Colonic mucosa (tissue), 4 donors: ENCODE measurements around the gene CBX6. TPM values are rescaled to one million over a fixed set of nuclear protein-coding genes. Genes with fewer than 3 reads are reported as not detected.
A peak's percentile ranks its signal among the peaks of the same experiment; 100 is the strongest.

Source experiments
- DNase-seq: peaks from one replicate; pipeline ENCODE4 v3.0.0-alpha.2; 2020
- H3K27ac ChIP-seq: fragments of 200-600 bp; one replicate; pipeline ENCODE4 v1.8.0; 2021
- H3K27me3 ChIP-seq: fragments of 200-600 bp; one replicate; pipeline ENCODE4 v1.8.0; 2021
- H3K36me3 ChIP-seq: fragments of 200-600 bp; one replicate; pipeline ENCODE4 v1.8.0; 2021
- H3K4me1 ChIP-seq: fragments of 200-600 bp; one replicate; pipeline ENCODE4 v1.8.0; 2021; ENCODE audit warnings: mild to moderate bottlenecking
- H3K4me3 ChIP-seq: fragments of 200-600 bp; one replicate; pipeline ENCODE4 v1.8.0; 2021
- H3K9ac ChIP-seq, 2 donors: one replicate each; pipeline ENCODE4 v1.7.0; 2013; ENCODE audit warnings: control low read depth in 2 of 2, low read depth in 2 of 2, low read length in 2 of 2
- H3K9me3 ChIP-seq: fragments of 200-600 bp; one replicate; pipeline ENCODE4 v1.8.0; 2021
- CTCF ChIP-seq: fragments of 200-600 bp; IDR thresholded peaks from one replicate; pipeline ENCODE4 v1.8.0; 2022; ENCODE audit warnings: antibody characterized with exemption, mild to moderate bottlenecking
- intact Hi-C: fragments of 100-400 bp; cut with DNase I; formaldehyde crosslinking; loops from one replicate; pipeline ENCODE4 v1.14.1; 2022
- total RNA-seq, 2 donors: library from RNA; stranded (reverse); fragmentation: NEBNext Ultra II Directional in 1 of 2; extraction: Animal tissue kit (Norgen Biotek cat#: 25700) in 1 of 2; gene quantifications; one replicate each; pipeline ENCODE4 v1.2.1, GENCODE V29; 2021
- donor health status: healthy.
- donor health status: DM: no; HTN: no; CAD: no.
- donor health status: DM: no; HTN: no; CAD: no.

Gene CBX6
- total RNA-seq, 2 donors from 2014 or later: 9.2 to 14.5 TPM

- TF ChIP-seq CTCF: no peak
- no peaks in the 10 kb centered on the region for H3K27me3 ChIP-seq
- DNase-seq: no peak
- no peak overlapping the region for H3K4me3 ChIP-seq
- no peaks in the 10 kb centered on the region for H3K4me1 ChIP-seq
- H3K27ac ChIP-seq: no peak overlapping the region
- H3K9me3 ChIP-seq: no peaks in the 10 kb centered on the region
- no peaks in the 10 kb centered on the region for H3K36me3 ChIP-seq
- no peak overlapping the region for H3K9ac ChIP-seq
- intact Hi-C loops: no loop called here
Measured at GRCh38 chr22:38890377-38890776, 18.4 kb upstream of the CBX6 start.

GRCh38 chr22:38886333-38886732 is 14.3 kb upstream of the CBX6 start:
- Histone ChIP-seq H3K27me3 (no peaks in the 10 kb centered on the region), H3K27ac (no peak overlapping the region), H3K4me3 (no peak overlapping the region), H3K4me1 (no peaks in the 10 kb centered on the region), H3K9me3 (no peaks in the 10 kb centered on the region), H3K36me3 (no peaks in the 10 kb centered on the region), H3K9ac (no peak overlapping the region)
- intact Hi-C loops: no loop called here
- no peak for DNase-seq
- TF ChIP-seq CTCF: no peak

GRCh38 chr22:38882972-38883622 is 11.1 kb upstream of the CBX6 start:
- no peaks in the 10 kb centered on the region for H3K4me1 ChIP-seq

GRCh38 chr22:38881997-38882879 is 10.2 kb upstream of the CBX6 start:
- intact Hi-C loops: no loop called here
- peak overlapping the region in 1 of 2 donors; percentile 9 for H3K9ac ChIP-seq
- H3K4me3 ChIP-seq: no peak overlapping the region
- peak overlapping the region; percentile 53 for H3K27ac ChIP-seq
- no peak for DNase-seq
- H3K36me3 ChIP-seq: no peaks in the 10 kb centered on the region
- no peak for TF ChIP-seq CTCF
- no peaks in the 10 kb centered on the region for H3K4me1 ChIP-seq
- H3K9me3 ChIP-seq: no peaks in the 10 kb centered on the region
- no peaks in the 10 kb centered on the region for H3K27me3 ChIP-seq

More at GRCh38 chr22:38882972-38883622, 11.1 kb upstream of the CBX6 start:
- Histone ChIP-seq H3K27me3 (no peaks in the 10 kb centered on the region), H3K27ac (no peak overlapping the region), H3K36me3 (no peaks in the 10 kb centered on the region), H3K4me3 (no peak overlapping the region), H3K9ac (no peak overlapping the region), H3K9me3 (no peaks in the 10 kb centered on the region)
- no peak for DNase-seq
- intact Hi-C loops: no loop called here
- TF ChIP-seq CTCF: no peak

- intact Hi-C loops: no loop called here
- Histone ChIP-seq H3K27ac (peak overlapping the region; percentile 53), H3K9ac (peak overlapping the region in 1 of 2 donors; percentile 19), H3K4me1 (no peaks in the 10 kb centered on the region), H3K36me3 (no peaks in the 10 kb centered on the region), H3K4me3 (no peak overlapping the region), H3K27me3 (no peaks in the 10 kb centered on the region), H3K9me3 (no peaks in the 10 kb centered on the region)
- DNase-seq: peak; percentile 46
- TF ChIP-seq CTCF: no peak
Measured at GRCh38 chr22:38881464-38881871, 9.5 kb upstream of the CBX6 start.
